HG02642 (cell line): ENCODE results near the gene BBC3.

Source experiments
- ATAC-seq: cut with Tn5 transposase; IDR thresholded peaks from one replicate; pipeline ENCODE4 v1.9.1; 2021; ENCODE audit warnings: mild to moderate bottlenecking; ENCODE audit not compliant: unreplicated experiment, poor library complexity

The BBC3 gene

GRCh38 chr19:47209319-47210179, 21.4 kb downstream of the BBC3 start:
- no peak for ATAC-seq

DNA sequence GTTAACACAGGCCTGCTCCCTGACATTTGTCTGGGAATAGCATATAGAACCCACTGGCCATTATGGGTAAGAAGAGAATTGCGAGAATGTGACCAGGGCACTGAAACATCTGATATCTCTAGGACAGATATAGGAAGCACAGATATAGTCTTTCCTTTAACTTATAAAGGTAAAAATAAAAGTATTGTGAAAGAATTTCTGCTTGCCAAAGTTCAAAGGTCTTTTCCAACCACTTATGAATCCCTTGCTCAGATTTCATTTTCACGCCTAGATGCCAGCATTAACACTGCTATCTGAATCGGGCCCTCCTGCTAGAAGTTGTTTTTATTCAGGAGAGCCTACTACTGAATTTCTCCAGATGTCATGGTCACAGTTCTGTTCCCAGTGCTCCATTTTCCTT, 27.7 kb downstream of the BBC3 start:
- no peak for ATAC-seq

- no peak for ATAC-seq
These were observed 30.5 kb downstream of the BBC3 start for GRCh38 chr19:47200530-47200929.

- no peak for ATAC-seq
These were observed 33.9 kb downstream of the BBC3 start for GRCh38 chr19:47197141-47197540.

- ATAC-seq, result no peak
These were observed 35.6 kb downstream of the BBC3 start for GRCh38 chr19:47195434-47195833.

- ATAC-seq, result no peak
These were observed 40.8 kb downstream of the BBC3 start for GRCh38 chr19:47190167-47190727.

DNA sequence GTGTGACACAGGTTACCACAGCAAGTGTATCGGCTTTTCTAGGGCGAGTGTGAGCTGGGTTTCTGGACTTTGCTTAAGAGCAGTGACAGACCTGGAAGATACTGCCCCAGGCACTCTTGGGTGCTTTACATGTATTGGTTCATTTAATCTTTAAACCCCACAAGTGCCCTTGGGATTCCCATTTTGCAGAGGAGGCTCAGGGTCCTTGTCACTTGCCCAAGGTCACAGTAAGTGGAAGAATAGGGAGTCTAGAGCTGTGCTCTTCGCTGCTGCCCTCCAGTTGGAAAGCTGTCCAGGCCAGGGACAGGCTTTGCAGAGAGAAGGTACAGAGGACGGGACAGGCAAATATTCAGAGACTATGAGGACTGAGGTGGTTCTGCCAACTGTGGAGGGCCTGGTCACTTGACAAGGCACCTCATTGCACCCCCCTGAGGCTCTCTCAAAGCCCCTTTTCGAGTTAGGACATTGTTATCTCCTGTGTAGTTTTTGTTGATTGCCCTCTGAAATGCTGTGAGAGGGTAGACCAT, 42.4 kb downstream of the BBC3 start:
- no peak for ATAC-seq

DNA sequence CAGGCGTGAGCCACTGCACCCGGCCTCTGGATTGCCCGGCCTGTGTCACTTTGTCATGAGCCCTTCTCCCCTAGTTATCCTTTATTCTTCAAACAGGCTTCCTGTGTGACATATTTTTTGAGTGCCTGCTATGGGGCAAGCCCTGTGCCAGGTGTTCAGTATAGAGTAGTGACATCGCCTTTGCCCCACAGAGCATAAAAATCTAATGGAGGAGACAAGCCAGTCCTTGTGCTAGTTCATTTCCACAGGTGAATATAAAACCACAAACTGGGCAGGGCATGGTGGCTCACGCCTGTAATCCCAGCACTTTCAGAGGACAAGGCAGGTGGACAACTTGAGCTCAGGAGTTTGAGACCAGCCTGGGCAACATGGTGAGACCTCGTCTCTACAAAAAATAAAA, 43.2 kb downstream of the BBC3 start:
- no peak for ATAC-seq

GRCh38 chr19:47187335-47187655, 43.7 kb downstream of the BBC3 start:
- ATAC-seq, result no peak

DNA sequence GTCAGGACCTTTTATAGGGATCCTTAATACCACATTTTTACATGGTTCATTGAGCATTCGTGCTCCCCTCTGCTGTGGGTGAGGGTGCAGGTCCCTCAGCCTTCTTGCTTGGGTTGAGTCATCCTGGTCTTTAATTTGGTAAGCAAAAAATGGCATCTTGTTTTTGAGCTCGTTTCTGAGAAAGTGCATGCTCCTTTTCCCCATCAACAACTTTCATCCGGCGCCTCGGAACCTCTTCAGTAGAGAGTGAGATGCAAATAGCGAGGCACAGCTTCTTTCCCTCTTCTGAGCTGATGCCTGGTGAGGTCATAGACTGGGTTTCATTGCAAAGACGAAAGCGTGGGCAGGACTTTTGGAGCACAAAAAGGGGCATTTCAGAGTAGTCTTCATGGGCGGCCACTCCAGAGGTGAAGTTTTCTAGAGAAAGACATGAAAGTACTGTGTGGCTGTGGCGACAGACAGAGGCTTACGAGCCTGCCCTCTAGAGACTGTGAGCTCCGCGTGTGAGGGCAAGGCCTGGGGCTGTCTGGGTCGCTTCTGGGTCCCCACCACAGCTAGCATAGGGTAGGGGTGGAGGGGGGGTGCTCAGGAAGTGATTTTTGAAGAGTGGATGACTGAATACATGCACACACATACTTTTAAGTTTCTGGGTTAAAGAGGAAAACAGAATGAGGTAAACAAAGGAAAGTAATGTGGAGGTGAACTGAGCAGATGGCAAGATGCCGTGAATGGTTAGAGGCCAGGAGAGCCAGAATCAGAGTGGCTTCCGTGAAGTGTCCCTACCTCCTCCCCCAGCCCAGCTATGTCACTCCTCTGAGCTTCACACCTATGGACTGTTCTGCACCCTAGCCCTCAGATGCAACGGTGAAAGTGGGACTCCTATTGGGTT, 44.3 kb downstream of the BBC3 start:
- peak; percentile 84 for ATAC-seq

DNA sequence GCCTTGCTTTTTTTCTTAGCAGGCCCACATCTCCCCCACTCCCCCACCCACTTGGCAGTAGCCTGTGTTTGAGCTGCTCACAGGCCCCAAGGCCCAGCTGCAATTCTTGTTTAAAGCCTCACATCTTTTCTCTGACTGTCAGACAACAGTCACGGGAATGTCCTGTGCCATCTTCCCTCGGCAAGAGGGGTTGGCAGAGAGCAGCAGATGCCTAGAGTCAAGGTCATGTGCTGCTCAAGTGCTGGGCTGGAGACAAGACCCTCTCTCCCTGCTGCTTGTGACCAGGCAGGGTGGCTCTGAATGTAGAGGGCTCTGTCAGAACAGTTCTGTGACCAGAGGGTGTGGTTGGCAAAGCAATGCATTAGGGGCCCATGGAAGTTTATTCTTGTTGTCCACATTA, 47.4 kb downstream of the BBC3 start:
- ATAC-seq, result no peak

DNA sequence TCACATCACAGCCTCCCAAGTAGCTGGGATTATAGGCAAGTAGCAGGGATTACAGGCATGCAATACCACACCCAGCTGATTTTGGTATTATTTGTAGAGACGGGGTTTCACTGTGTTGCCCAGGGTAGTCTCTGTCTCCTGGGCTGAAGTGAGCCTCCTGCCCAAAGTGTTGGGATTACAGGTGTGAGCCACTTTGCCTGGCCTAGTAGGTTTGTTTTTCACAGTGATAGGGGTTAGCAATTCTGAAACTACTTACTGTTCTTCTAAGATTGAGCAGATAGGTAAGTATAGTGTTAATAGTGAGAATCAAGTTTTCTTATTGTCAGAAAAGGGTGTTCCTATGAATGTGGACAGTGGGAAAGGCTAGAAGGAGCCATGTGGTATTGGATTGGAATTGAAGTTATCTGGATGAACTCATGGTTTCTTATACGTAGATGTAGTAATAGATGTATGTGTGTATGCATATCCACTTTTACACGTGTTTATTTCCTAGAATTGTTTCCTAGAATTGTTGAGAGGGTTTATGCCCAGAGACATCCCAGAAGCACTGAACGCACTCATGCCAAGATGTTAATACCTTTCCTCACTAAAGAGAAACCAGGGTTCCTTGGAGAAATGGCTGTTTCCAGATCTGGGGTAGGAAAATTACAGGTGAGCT, 51.2 kb downstream of the BBC3 start:
- no peak for ATAC-seq

DNA sequence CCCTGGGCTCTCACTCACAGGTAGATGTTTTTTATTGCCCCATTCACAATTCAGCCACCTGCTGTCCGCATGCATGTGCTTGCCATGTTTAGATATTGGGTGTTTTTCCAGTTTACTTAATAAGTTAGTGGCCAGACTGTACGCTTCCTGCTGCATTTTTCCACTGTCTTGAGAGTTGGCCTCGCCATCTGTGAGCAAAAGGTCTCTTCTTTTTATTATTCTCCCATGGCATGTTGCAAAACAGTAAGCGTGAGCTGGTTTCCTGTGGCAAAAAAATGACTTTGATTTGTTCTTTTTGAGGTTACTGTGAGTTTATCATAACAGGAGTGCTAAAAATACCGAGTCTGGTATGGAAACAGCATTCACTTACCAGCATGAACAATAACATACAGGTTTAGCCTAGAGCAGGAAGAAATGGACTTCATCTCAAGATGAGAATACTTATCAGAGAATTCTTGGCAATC, 54.3 kb downstream of the BBC3 start:
- ATAC-seq, result no peak

GRCh38 chr19:47176071-47176626, 54.9 kb downstream of the BBC3 start:
- no peak for ATAC-seq

DNA sequence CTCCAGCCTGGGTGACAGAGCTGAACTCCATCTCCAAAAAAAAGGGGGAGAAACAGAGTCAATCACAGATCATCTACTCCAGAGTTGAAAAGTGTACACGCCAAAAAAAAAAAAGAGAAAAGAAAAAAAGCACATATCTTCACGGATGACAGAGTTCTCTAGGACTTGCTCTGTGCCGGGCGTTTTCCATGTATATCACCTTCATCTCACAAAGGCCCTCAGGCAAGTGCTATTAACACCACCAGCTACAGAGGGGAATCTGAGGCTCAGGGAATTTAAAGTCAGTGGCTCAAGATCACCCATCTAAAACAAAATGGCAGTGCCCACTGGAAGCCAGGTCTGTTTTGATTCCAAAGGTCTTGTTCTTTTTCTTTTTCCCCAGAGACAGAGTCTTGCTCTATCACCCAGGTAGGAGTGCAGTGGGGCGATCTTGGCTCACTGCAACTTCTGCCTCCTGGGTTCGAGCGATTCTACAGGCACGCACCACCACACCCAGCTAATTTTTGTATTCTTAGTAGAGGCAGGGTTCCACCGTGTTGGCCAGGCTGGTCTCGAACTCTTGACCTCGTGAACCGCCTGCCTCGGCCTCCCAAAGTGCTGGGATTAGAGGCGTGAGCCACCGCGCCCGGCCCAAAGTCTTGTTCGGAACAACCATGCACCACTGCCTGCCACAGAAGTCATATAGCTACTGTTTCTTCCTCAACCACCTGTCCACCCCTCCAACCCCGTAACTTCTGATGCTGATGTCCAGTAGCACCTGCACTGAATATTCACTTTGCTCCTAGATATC, 58.1 kb downstream of the BBC3 start:
- ATAC-seq, result no peak
